ENCODE results near the gene ARHGEF16.

GRCh38 chr1:3497521-3497920, 43.1 kb downstream of the ARHGEF16 start:
- no peak for TF ChIP-seq POLR2A (IDR thresholded peaks at IDR 0.05; ENCODE audit: low read length)
- no peak for TF ChIP-seq GATA1 (IDR thresholded peaks at IDR 0.05; ENCODE audit: low read depth, low read length)
